LNCaP clone FGC (cell line): ENCODE data around the gene IFFO2.

Source experiments
- DNase-seq: peaks from one replicate; pipeline ENCODE4 v3.0.0-alpha.2; 2011; ENCODE audit warnings: low read depth
- H3K4me3 ChIP-seq: 2 replicates; pipeline ENCODE4 v1.5.1; 2011; ENCODE audit warnings: mild to moderate bottlenecking, low read depth, low read length, control low read depth
- CTCF ChIP-seq: IDR thresholded peaks from 2 replicates; pipeline ENCODE4 v1.5.1; 2012; ENCODE audit warnings: mild to moderate bottlenecking; ENCODE audit not compliant: control insufficient read depth, insufficient read depth; ENCODE audit errors: extremely low read depth

IFFO2 gene

DNA sequence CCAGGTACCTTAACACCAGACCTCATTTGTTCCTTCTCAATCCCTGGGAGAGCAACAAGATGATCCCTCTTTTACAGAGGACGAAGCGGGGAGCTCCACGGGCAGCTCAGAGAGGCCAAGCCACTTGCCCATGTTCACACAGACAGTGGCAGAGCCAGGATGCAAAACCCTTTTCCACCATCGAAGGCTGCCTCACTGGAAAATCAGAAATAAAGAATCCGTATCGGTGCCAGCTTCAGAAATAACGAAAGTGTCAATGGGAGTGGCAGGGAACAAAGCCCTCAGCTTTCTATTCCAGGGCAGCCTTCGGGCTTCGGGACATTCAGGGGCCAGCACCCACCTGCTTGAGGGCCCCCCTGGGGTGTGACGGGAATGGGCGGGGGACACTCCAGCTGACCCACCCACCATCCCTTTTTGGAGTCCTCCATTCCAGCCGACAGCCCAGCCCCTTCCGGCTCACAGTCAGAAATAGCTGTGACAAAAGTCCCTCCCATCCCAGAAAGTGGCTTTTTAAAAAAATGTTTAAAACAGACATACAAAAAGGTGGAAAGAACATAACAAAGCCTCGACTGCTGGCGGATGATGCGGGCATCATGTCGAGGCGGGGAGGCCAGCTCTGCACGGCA is 6.0 kb downstream of the IFFO2 start:
- DNase-seq, result no peak
- no peak for TF ChIP-seq CTCF
- no peak overlapping the region for H3K4me3 ChIP-seq

DNA sequence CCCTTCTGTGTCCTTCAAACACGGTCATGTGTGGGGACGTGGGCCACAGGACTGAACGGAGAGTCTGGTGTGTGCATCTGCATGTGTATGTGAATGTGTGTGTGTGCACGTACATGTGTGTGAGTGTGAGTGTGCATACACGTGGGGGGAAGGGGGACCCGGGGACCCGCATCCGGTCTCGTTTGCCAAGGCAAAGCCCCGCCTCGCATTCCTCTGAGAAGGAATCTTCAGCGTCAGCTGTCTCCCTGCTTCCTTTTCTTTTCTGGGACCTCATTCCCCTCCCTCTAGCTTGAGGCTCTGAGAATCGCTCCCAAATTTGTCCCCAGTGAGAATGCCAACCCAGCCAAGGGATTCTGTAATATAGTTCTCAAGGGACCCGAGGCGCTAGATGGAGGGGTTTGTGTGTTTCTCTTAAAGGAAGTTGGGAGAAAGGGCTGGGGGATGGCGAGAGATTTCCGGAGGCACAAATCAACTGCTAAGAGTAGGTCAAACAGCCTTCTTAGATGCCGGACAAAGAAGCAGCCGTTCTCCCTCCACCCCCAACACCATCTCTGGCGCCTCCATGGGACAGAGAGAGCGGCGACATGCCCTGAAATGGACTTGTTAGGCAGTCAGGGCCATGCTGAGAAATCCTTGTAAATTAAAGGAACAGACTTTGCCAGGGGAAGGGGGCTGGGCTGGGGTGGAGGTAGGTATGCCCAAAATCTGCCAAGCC is 6.6 kb downstream of the IFFO2 start:
- H3K4me3 ChIP-seq, result no peak overlapping the region
- no peak for DNase-seq
- TF ChIP-seq CTCF, result no peak

GRCh38 chr1:18948913-18949685 is 7.4 kb downstream of the IFFO2 start:
- no peak overlapping the region for H3K4me3 ChIP-seq
- no peak for TF ChIP-seq CTCF
- no peak for DNase-seq

DNA sequence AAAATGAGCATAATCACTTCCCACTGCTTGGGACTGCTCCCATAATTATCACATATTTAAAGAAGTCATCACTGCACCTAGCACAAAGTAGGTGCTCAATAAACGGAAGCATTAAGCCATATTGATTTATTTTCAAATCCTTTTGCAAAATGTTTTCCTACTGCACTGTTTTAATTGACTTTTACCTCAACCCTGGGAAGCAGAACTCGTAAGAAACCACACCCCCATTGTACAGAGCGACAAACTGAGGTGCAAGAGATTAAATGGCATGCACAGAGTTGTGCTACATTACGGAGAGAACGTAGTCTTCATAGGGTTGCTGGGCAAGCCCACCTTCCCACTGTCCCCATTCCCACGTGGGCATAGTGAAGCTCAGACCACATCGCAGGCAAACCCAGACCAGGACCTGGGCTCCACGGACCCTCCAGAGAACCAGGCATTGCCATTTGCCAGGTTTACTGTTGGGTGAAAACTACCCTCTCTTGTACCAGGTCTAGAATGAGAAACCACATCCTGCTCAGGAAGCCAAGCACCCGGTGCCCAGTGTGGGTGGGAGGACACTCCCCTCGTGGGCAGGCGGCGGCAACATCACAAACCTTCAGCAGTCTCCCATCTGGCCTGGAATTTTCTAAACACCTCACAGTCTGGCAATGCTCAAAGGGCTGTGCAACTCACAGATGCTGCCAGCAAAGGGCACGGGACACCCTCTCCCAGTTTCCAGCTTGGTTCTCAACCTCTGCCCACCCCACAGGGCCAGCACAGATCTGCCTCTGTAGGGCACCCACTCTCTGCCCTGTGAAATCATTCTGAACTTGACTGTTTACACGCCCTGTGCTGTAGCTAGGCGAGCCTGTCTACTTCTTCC is 8.2 kb downstream of the IFFO2 start:
- DNase-seq, result no peak
- TF ChIP-seq CTCF, result no peak
- H3K4me3 ChIP-seq, result no peak overlapping the region

DNA sequence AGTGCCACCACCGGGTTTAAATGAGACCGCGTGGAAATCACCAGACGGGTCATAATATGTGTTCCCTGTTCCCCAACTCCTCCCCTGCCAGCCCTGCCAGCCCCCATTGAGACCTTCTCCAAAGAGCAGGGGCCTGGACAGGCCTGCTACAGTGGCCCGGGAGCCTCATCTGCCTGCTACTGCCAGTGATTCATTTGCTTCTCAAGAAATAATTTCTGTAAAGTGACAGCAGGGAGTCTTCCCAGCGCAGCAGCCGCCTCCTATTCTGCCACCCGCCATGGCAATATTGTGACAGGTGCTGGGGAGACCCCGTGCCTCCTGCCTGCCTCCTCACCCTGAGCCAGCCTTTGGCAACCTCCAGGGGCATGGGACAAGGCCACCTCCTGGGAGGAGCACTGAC is 8.9 kb downstream of the IFFO2 start:
- no peak overlapping the region for H3K4me3 ChIP-seq
- no peak for DNase-seq
- no peak for TF ChIP-seq CTCF

- DNase-seq, result no peak
- TF ChIP-seq CTCF, result no peak
- no peak overlapping the region for H3K4me3 ChIP-seq
Observed at GRCh38 chr1:18946550-18947381, 9.7 kb downstream of the IFFO2 start.
